ENCODE results near the gene FOCAD.

FOCAD gene

GRCh38 chr9:21001581-21001980 is 317.5 kb downstream of the FOCAD start:
- DNase-seq (ENCODE audit: low read depth in 2 of 2, low spot score in 1 of 2): no peak

- DNase-seq (ENCODE audit: low read depth in 2 of 2, low spot score in 1 of 2): no peak
Measured at GRCh38 chr9:21002040-21002439, 318.0 kb downstream of the FOCAD start.

- DNase-seq (ENCODE audit: low read depth in 2 of 2, low spot score in 1 of 2): no peak
Measured at GRCh38 chr9:21015129-21015815, 331.2 kb downstream of the FOCAD start.

DNA sequence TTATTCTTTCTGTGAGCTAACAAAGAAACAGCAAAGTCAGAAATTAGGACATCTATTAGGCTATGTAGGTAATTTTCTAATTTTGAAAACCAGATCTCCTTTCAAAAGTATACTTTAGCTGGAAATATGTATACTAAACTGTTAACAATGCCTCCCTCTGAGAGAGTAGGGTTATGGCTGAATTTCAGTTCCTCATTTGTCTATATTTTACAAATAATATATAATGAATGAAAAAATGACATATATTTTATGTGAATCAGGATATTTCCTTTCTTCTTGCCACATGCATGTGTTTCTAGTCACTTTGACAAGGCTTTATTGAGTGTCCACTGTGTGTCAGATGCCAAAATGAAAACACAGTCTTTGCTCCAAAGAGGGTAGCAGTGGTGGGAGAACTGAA is 331.9 kb downstream of the FOCAD start:
- DNase-seq (ENCODE audit: low read depth in 2 of 2, low spot score in 1 of 2): no peak

DNA sequence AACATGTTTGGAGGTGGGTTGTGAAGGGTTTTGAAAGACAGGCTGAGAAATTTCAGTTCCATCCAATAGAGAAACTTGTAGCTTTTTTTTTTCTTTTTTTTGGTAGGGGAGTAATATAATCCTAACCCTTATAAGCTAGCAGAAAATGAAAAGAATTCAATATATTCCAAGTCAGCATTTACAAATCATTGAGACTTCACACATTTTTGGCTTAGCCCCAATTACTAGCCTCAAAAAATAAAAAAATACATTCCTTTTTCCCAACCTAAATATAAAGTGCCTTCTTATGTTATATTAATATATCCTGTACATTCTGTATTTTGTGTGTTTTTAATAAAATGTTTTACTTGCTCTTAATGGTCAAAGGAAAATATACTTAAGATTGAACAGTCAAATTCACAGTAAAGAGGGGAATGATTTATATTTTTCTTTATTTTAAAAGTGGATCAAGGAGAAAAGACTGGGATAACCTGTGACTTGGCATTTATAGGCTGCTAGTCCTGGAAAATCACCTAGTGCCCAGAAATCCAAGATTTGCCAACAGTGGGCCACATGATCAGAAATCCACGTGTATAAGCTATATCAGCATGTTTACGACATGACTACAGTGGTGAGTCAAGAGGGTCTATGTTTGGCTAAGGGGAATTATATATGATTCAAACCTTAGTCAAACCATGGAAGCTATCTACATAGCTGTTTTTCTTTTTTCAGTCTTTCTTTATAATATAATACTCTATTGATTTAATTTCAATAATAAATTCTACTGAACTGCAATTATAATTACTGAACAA is 332.8 kb downstream of the FOCAD start:
- no peak for DNase-seq (ENCODE audit: low read depth in 2 of 2, low spot score in 1 of 2)

GRCh38 chr9:21018177-21018576 is 334.1 kb downstream of the FOCAD start:
- DNase-seq (ENCODE audit: low read depth in 2 of 2, low spot score in 1 of 2): no peak

DNA sequence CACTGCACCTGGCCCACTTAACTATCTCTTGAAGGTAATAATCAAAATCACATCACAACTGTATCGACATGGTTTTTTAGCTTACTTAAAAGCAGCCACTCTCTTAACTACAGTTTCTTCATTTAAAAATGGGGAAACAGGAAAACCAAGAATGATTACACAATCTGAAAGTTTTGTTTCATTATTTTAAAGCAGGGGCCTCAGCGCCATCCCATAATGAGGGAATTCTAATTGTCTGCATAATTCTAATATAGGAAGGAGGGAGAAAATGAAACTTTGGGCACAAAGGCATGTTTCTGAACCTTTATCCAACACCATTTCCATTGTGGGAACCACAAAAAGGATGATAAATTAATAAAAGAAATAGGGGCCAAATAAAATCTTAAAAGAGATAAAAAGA is 339.8 kb downstream of the FOCAD start:
- no peak for DNase-seq (ENCODE audit: low read depth in 2 of 2, low spot score in 1 of 2)

DNA sequence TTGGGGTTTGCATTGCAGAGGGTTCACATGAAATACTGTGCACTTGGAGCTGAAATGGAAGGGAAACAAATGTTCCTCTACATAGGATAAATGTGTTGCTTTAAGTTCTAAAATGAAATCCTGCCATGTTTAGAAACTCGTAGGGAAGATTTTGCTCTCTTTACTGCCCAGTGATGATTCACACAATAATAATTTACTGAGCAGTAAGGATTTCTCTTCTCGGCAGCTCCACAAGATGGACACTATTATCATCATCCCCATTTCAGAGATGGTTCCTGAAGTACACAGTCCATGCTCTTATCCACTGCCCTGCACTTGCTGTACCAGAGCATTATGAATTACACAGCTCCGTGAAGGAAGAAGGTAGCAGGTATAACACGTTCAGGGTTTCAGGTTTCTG is 343.2 kb downstream of the FOCAD start:
- DNase-seq (ENCODE audit: low read depth in 2 of 2, low spot score in 1 of 2): no peak

- DNase-seq (ENCODE audit: low read depth in 2 of 2, low spot score in 1 of 2): no peak
Measured at GRCh38 chr9:21028466-21028865, 344.4 kb downstream of the FOCAD start.

DNA sequence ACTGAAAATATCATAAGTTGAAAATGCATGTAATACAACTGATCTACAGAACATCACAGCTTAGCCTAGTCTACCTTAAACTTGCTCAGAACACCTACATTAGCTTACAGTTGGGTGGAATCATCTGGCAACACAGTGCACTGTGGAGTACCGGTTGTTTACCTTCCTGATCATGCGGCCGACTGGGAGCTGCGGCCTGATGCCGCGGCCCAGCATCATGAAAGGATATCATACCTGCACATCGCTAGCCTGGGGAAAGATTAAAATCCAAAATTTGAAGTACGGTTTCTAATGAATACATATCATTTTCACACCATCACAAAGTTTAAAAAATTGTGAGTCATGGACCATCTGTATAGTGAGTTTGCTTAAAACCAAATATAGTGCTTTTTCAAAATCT is 345.6 kb downstream of the FOCAD start:
- no peak for DNase-seq (ENCODE audit: low read depth in 2 of 2, low spot score in 1 of 2)

DNA sequence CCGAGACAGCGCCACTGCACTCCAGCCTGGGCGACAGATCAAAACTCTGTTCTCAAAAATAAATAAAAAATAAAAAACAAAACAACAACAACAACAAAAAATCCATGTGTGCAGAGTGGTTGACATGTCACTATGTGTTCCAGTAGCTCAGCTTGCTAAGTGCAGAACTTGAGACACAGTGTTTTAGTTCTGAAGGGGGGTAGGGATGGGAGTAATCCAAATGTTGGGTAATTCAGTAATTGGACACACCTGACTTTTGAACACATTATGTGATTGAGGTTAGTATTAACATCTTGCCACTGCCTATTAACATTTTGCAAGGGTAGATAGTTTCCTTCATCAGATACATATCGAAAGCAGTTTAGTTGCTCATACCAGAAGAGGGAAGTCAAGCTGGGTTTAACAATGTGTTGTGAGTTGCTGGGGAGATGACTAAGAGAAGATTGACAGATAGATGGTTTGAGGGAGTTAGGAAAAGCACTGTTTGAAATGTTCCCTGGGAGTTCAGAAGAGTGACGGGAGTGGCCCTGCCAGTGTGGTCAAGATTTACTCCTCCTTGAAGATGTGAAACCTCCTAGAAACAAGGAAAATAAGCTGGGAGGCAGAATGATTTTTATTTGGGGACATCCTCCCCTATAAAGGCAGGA is 346.5 kb downstream of the FOCAD start:
- DNase-seq (ENCODE audit: low read depth in 2 of 2, low spot score in 1 of 2): no peak

DNA sequence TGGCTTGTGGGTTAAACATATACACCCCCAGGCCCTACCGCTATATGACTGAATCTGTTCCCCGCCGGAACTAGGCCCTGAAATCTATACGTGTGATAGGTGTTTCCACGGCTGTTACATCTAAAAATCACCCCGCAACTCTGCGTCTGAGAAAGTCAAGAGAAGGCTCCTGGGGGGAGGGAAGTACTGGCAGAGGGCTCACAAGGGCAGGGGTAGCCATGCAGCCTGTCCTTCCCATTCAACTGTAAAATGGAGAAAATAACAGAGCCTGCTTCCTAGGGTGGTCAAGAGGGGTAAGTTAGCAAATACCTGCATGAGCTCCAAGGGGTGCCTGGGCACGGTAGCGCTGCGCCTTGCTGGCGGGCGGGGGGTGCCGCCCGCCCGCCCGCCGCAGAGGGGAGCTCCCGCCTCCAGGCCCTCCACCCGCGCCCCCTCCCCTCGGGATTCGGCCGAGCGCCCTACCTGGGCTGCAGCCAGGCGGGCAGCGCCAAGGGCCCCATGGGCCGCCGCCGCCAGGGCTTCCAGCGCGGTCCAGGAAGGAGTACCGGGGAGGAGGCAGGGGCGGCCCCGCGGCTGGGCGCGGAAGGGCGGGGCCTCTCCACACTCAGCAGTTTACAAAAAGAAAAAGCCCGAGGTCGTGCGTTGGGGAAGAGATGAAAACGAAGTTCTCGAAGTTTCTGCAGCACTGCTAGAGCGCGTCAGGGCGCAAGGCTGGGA is 347.2 kb downstream of the FOCAD start, which contains the start of gene HACD4:
Gene HACD4 (minus strand): TSS at position 550 of the 717 bp plus-strand sequence. CDS start 50 bp downstream, at position 500.
- DNase-seq (ENCODE audit: low read depth in 2 of 2, low spot score in 1 of 2): peak; percentile 8 to 21

DNA sequence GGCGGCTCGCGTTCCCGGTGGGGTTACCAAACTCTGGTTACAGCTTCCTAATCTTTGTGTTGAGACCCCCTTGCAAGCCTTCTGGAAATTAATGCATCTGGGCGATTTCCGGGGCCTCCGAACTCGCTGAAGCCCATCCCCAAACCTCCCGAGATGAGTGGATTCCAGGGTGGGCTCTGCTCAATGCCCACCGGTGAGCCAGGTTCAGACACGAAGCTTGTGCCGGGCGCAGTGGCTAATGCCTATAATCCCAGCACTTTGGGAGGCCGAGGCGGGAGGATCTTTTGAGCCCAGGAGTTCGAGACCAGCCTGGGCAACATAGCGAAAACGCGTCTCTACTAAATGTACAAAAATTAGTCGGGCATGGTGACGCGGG is 347.7 kb downstream of the FOCAD start:
- DNase-seq (ENCODE audit: low read depth in 2 of 2, low spot score in 1 of 2): no peak

GRCh38 chr9:21037278-21037677 is 353.2 kb downstream of the FOCAD start:
- no peak for DNase-seq (ENCODE audit: low read depth in 2 of 2, low spot score in 1 of 2)

GRCh38 chr9:21039302-21039701 is 355.2 kb downstream of the FOCAD start:
- no peak for DNase-seq (ENCODE audit: low read depth in 2 of 2, low spot score in 1 of 2)

DNA sequence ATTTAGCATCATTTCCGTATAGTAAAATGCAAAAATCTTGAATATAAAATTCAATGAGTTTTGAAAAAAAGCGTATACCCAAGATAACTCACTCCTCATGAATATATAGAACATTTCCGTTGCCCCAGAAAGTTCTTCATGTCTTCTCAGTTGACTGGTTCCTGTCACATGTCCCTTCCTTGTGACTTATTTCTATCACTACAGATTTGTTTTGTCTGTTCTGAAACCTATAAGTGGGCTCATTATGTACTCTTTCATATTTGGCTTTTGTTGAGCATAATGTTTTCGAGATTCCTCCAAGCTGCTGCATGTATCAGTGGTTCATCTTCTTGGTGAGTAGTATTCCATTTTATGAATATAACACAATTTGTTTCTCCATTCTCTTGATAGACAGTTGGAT is 358.4 kb downstream of the FOCAD start:
- no peak for DNase-seq (ENCODE audit: low read depth in 2 of 2, low spot score in 1 of 2)

DNA sequence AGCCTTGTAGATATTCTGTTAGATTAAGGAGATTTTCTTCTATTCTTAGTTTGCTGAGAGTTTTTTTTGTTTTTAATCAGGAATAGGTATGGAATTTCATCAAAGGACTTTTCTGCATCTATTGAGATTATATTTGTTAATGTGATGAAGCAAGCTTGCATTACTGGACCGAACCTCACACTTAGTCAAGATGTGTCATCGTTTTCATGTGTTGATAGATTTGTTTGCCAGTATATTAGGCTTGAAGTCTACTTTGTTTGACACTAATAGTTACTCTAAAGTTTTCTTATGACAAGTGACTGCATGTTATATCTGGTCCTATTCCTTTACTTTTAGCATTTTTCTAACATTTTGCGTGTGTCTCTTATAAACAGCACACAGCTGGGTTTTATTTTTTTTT is 359.8 kb downstream of the FOCAD start:
- DNase-seq (ENCODE audit: low read depth in 2 of 2, low spot score in 1 of 2): no peak

All from stimulated activated CD8-positive, alpha-beta memory T cell treated with anti-CD3 and anti-CD28 coated beads, Interleukin-4, amount 100 ng/mL, for 4 hours (primary cell).